B cell (primary cell): Measurements from ENCODE around the gene VCPKMT. TPM values are rescaled to one million over a fixed set of nuclear protein-coding genes. Genes with fewer than 3 reads are reported as not detected.

Source experiments
- ATAC-seq: fragments of 200-7000 bp; cut with Tn5 transposase; one replicate; pipeline ENCODE4 v1.10.0; 2021; ENCODE audit warnings: low read depth, mild to moderate bottlenecking, moderate number of reproducible peaks, moderate library complexity
- CTCF ChIA-PET: fragments of 350-600 bp; sonication (Branson Sonifier 250); formaldehyde crosslinking; loops from one replicate; lab custom pipeline; 2021; ENCODE audit warnings: antibody characterized with exemption, inconsistent platforms; lab: Charles Lee
- POLR2A ChIA-PET: fragments of 350-600 bp; sonication (Branson Sonifier 250); formaldehyde crosslinking; loops from one replicate; lab custom pipeline; 2021; ENCODE audit warnings: antibody characterized with exemption; lab: Charles Lee
- DNase-seq: peaks from one replicate; pipeline ENCODE4 v3.0.0; 2013
- H2AFZ ChIP-seq: 2 replicates; pipeline ENCODE4 v1.6.1; 2012; ENCODE audit warnings: mild to moderate bottlenecking, low read depth, low read length; ENCODE audit not compliant: insufficient read depth, poor library complexity, severe bottlenecking
- H3K27ac ChIP-seq, 2 donors: 1 replicate in 1 of 2; 2 replicates in 1 of 2; pipeline ENCODE4 v1.5.1; 2012 to 2013; ENCODE audit warnings: low read length in 2 of 2, mild to moderate bottlenecking in 2 of 2, moderate library complexity in 1 of 2
- H3K27me3 ChIP-seq, 4 experiments: fragments of 200-600 bp in 1 of 4; sonication (generic) in 1 of 4; replicated peaks in 1 of 4; 1 replicate in 2 of 4; 2 replicates in 2 of 4; pipeline versions ENCODE4 v1.6.1 to v1.7.0; 2013 to 2016; ENCODE audit warnings: low read length in 3 of 4, mild to moderate bottlenecking in 2 of 4, mixed read lengths in 1 of 4, moderate library complexity in 1 of 4; ENCODE audit not compliant: insufficient read depth in 4 of 4, control insufficient read depth in 3 of 4; ENCODE audit errors: control extremely low read depth in 1 of 4
- H3K36me3 ChIP-seq, 2 experiments: replicated peaks in 1 of 2; 1 replicate in 1 of 2; 2 replicates in 1 of 2; pipeline versions ENCODE4 v1.6.1 to v1.7.1; 2013; ENCODE audit warnings: low read length in 1 of 2; ENCODE audit not compliant: insufficient read depth in 2 of 2, control insufficient read depth in 1 of 2; ENCODE audit errors: control extremely low read depth in 1 of 2, extremely low read depth in 1 of 2
- H3K4me1 ChIP-seq, 2 donors: fragments of 200-600 bp in 1 of 2; sonication (generic) in 1 of 2; 1 replicate in 1 of 2; 2 replicates in 1 of 2; pipeline versions ENCODE4 v1.5.1 to v1.6.1; 2013 to 2017; ENCODE audit warnings: low read length in 2 of 2; ENCODE audit not compliant: control insufficient read depth in 2 of 2, insufficient read depth in 2 of 2
- H3K4me2 ChIP-seq: replicated peaks from 2 replicates; pipeline ENCODE3; 2012; ENCODE audit warnings: mild to moderate bottlenecking, low read depth, low read length; ENCODE audit not compliant: poor library complexity, severe bottlenecking
- H3K4me3 ChIP-seq, 5 experiments: fragments of 200-600 bp in 1 of 5; sonication (generic) in 1 of 5; 1 replicate in 3 of 5; 2 replicates in 2 of 5; pipeline versions ENCODE4 v1.5.1 to v1.7.0; 2011 to 2016; ENCODE audit warnings: low read length in 4 of 5, mild to moderate bottlenecking in 4 of 5, low read depth in 2 of 5, control low read depth in 1 of 5, moderate library complexity in 1 of 5; ENCODE audit not compliant: insufficient read depth in 1 of 5; ENCODE audit errors: control extremely low read depth in 1 of 5, extremely low read depth in 1 of 5
- H3K79me2 ChIP-seq: fragments of 200-600 bp; sonication (generic); one replicate; pipeline ENCODE4 v1.6.0; 2016; ENCODE audit warnings: low read length; ENCODE audit not compliant: control insufficient read depth, insufficient read depth
- H3K9ac ChIP-seq: fragments of 200-600 bp; sonication (generic); 2 replicates; pipeline ENCODE4 v1.6.1; 2017; ENCODE audit warnings: mild to moderate bottlenecking, low read length, moderate library complexity
- H3K9me3 ChIP-seq, 3 donors: one replicate each; pipeline versions ENCODE4 v1.6.1 to v1.7.1; 2013; ENCODE audit warnings: low read length in 2 of 3; ENCODE audit not compliant: control insufficient read depth in 2 of 3, insufficient read depth in 1 of 3; ENCODE audit errors: control extremely low read depth in 1 of 3
- H4K20me1 ChIP-seq: 2 replicates; pipeline ENCODE4 v1.6.0; 2012; ENCODE audit warnings: mild to moderate bottlenecking, low read length; ENCODE audit not compliant: insufficient read depth, control insufficient read depth, poor library complexity, severe bottlenecking
- H3K27ac Mint-ChIP-seq: one replicate; pipeline ENCODE4 v1.8.0; 2021; ENCODE audit warnings: mixed read lengths
- H3K27me3 Mint-ChIP-seq: one replicate; pipeline ENCODE4 v1.8.0; 2021; ENCODE audit warnings: mixed read lengths
- H3K4me1 Mint-ChIP-seq: one replicate; pipeline ENCODE4 v1.8.0; 2021; ENCODE audit warnings: mixed read lengths
- H3K4me3 Mint-ChIP-seq: one replicate; pipeline ENCODE4 v1.8.0; 2021; ENCODE audit warnings: mixed read lengths
- H3K9me3 Mint-ChIP-seq: one replicate; pipeline ENCODE4 v1.8.0; 2022; ENCODE audit warnings: mixed read lengths; ENCODE audit not compliant: insufficient read depth
- EZH2 ChIP-seq: IDR thresholded peaks from 2 replicates; pipeline ENCODE4 v1.6.1; 2012; ENCODE audit warnings: borderline replicate concordance, low read depth, mild to moderate bottlenecking, moderate library complexity, low read length; ENCODE audit not compliant: insufficient read depth, poor library complexity, severe bottlenecking
- WGBS: methylation state at CpG from one replicate; pipeline ENCODE4 v1.1.5; 2013; ENCODE audit warnings: missing lambda C conversion rate; ENCODE audit not compliant: insufficient coverage; 5-methylcytosine and 5-hydroxymethylcytosine counted together
- intact Hi-C: fragments of 100-400 bp; cut with micrococcal nuclease; formaldehyde crosslinking; loops from one replicate; pipeline ENCODE4 v1.10.0; 2022
- polyA plus RNA-seq: library from polyadenylated mRNA; depleted of rRNA; stranded (reverse); fragments of >200 nt; gene quantifications from 2 replicates; pipeline ENCODE4 v1.2.3, GENCODE V29; 2012
- total RNA-seq, 2 donors: library from RNA; stranded (reverse); fragments of 120-200 nt in 1 of 2; gene quantifications; 1 replicate in 1 of 2; 2 replicates in 1 of 2; pipeline versions ENCODE4 v1.2.3 to v1.2.4, GENCODE V29; 2013 to 2022
- TF ChIP-seq, protein P1 (sequence below): fragments of 200-600 bp; IDR thresholded peaks from one replicate; pipeline ENCODE4 v1.8.0; 2022; ENCODE audit warnings: antibody characterized with exemption, mild to moderate bottlenecking

Gene VCPKMT
- total and polyA plus RNA-seq, 2 donors (not counting 1 experiment from before 2014, with no cell fraction given): 27.1 to 40.3 TPM

DNA sequence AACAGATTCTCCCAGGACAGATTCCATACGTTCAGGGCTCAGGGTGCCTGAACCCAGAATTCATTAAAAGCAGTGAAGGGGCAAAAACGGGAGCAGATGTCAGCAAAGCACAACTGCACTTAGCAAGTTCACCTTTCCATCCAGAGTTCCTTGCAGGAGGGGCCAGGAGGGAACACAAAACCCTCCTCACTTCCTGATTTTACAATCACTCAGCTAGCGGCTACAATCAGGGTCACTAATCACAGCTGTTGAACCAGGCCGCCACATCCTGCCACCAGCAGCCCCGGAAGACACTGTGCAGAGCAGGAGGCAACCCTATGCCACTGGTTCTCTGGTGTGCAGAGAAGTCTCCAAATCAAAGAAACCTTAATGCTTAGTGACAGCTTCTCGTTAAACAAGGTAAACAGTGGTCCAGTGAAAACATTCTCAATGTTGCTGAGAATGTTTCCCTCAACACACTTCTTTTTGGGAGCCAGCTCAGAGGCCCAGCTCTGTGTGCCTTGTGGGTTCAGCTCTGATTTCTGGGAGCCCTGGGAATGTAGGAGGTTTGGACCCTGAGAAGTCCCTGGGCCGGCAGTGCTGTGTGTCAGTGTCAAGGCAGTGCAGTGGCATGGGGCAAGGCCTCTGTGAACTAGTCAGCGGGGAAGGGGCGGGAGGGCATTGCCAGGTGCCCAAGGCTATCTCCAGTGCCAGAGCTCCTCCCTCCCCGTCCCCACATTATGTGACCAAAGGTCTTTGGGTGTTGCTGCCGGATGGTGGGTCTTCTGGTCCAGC, 54.5 kb downstream of the VCPKMT start:
- H3K4me3 ChIP-seq: peak overlapping the region in 4 of 5 experiments; percentile 16 to 41 (median 32)
- ChIA-PET CTCF (interaction anchor here (0.6 to 6.5 kb wide), 37 partner anchors 8 to 369 kb away, joined by 3 to 89 read pairs (median 5); partner anchors contain the start of genes ARF6, KLHDC1 and NEMF), POLR2A (interaction anchor here (0.6 to 5.2 kb wide), 31 partner anchors 10 to 477 kb away, joined by 3 to 44 read pairs (median 6); partner anchors contain the start of genes ARF6, NEMF and VCPKMT)
- TF ChIP-seq, protein P1, sequence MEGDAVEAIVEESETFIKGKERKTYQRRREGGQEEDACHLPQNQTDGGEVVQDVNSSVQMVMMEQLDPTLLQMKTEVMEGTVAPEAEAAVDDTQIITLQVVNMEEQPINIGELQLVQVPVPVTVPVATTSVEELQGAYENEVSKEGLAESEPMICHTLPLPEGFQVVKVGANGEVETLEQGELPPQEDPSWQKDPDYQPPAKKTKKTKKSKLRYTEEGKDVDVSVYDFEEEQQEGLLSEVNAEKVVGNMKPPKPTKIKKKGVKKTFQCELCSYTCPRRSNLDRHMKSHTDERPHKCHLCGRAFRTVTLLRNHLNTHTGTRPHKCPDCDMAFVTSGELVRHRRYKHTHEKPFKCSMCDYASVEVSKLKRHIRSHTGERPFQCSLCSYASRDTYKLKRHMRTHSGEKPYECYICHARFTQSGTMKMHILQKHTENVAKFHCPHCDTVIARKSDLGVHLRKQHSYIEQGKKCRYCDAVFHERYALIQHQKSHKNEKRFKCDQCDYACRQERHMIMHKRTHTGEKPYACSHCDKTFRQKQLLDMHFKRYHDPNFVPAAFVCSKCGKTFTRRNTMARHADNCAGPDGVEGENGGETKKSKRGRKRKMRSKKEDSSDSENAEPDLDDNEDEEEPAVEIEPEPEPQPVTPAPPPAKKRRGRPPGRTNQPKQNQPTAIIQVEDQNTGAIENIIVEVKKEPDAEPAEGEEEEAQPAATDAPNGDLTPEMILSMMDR: no peak
- no peak for TF ChIP-seq EZH2
- no peaks in the 10 kb centered on the region for H3K27me3 Mint-ChIP-seq
- peaks cover 64% of the 10 kb centered on the region for H3K79me2 ChIP-seq
- H3K27ac Mint-ChIP-seq: peak overlapping the region; percentile 100
- 11% methylated on average over 7 of the region's 11 CpGs for WGBS
- peak overlapping the region; percentile 72 for H3K4me2 ChIP-seq
- ATAC-seq (peak; percentile 73), DNase-seq (peak; percentile 88)
- peak overlapping the region; percentile 26 for H2AFZ ChIP-seq
- peak overlapping the region; percentile 95 for H3K4me3 Mint-ChIP-seq
- no peaks in the 10 kb centered on the region for H3K9me3 Mint-ChIP-seq
- H3K27ac ChIP-seq: peak overlapping the region; percentile 92 to 96
- peaks cover 64 to 81% of the 10 kb centered on the region in 2 donors for H3K4me1 ChIP-seq
- H3K27me3 ChIP-seq: no peaks in the 10 kb centered on the region
- H3K36me3 ChIP-seq: no peaks in the 10 kb centered on the region
- H3K4me1 Mint-ChIP-seq: peaks cover 87% of the 10 kb centered on the region
- H4K20me1 ChIP-seq: no peaks in the 10 kb centered on the region
- intact Hi-C loops: loop anchor here (1.0 to 10.0 kb wide), 6 partner anchors 15 to 1783 kb away; no protein-coding TSS in a partner anchor
- no peaks in the 10 kb centered on the region for H3K9me3 ChIP-seq
- H3K9ac ChIP-seq: peak overlapping the region; percentile 51
